GM19324 (cell line): ENCODE results near the gene ZEB1.

Source experiments
- ATAC-seq: cut with Tn5 transposase; IDR thresholded peaks from one replicate; pipeline ENCODE4 v1.9.1; 2021; ENCODE audit warnings: mild to moderate bottlenecking, moderate library complexity; ENCODE audit not compliant: unreplicated experiment, low FRiP score

The ZEB1 gene

GRCh38 chr10:31318854-31319601 lies at the start of gene ZEB1:
Gene ZEB1 (plus strand): TSS chr10:31319216. CDS start chr10:31319235, 19 bp downstream.
- peak; percentile 43 for ATAC-seq

GRCh38 chr10:31270954-31271353 lies 48.1 kb upstream of the ZEB1 start:
- no peak for ATAC-seq

- ATAC-seq = no peak
These were observed 46.2 kb upstream of the ZEB1 start for GRCh38 chr10:31272841-31273240.

- ATAC-seq = no peak
These were observed 45.2 kb upstream of the ZEB1 start for GRCh38 chr10:31273789-31274188.

- no peak for ATAC-seq
These were observed 44.7 kb upstream of the ZEB1 start for GRCh38 chr10:31274310-31274709.

GRCh38 chr10:31278279-31278941 lies 40.6 kb upstream of the ZEB1 start:
- ATAC-seq = no peak

- no peak for ATAC-seq
These were observed 38.0 kb upstream of the ZEB1 start for GRCh38 chr10:31280972-31281371.

GRCh38 chr10:31288001-31288400 lies 31.0 kb upstream of the ZEB1 start:
- no peak for ATAC-seq

GRCh38 chr10:31288962-31289361 lies 30.1 kb upstream of the ZEB1 start:
- no peak for ATAC-seq

GRCh38 chr10:31290386-31290785 lies 28.6 kb upstream of the ZEB1 start:
- no peak for ATAC-seq

- no peak for ATAC-seq
These were observed 27.9 kb upstream of the ZEB1 start for GRCh38 chr10:31291123-31291522.

- no peak for ATAC-seq
These were observed 24.5 kb upstream of the ZEB1 start for GRCh38 chr10:31294558-31294957.

GRCh38 chr10:31296754-31297153 lies 22.3 kb upstream of the ZEB1 start:
- ATAC-seq = no peak

- ATAC-seq = no peak
These were observed 19.9 kb upstream of the ZEB1 start for GRCh38 chr10:31299119-31299518.

GRCh38 chr10:31303212-31303611 lies 15.8 kb upstream of the ZEB1 start:
- ATAC-seq = no peak

GRCh38 chr10:31304291-31304970 lies 14.6 kb upstream of the ZEB1 start:
- ATAC-seq = no peak

- ATAC-seq = no peak
These were observed 5.6 kb upstream of the ZEB1 start for GRCh38 chr10:31313396-31313795.

GRCh38 chr10:31314256-31315150 lies 4.5 kb upstream of the ZEB1 start:
- ATAC-seq = no peak

- ATAC-seq = no peak
These were observed 3.6 kb upstream of the ZEB1 start for GRCh38 chr10:31315453-31315852.

GRCh38 chr10:31317171-31317570 lies 1.8 kb upstream of the ZEB1 start:
- ATAC-seq = no peak
